HEK293 (cell line): Measurements from ENCODE around the gene ENKD1.
A peak's percentile ranks its signal among the peaks of the same experiment; 100 is the strongest.

Experiments
- CTCF ChIA-PET: fragments of 350-600 bp; formaldehyde crosslinking; extraction: SDS; loops from one replicate; lab custom pipeline; 2021; ENCODE audit warnings: antibody characterized with exemption; lab: Yijun Ruan, JAX
- POLR2A ChIA-PET: fragments of 300-600 bp; formaldehyde crosslinking; extraction: SDS; loops from one replicate; lab custom pipeline; 2020; ENCODE audit warnings: antibody characterized with exemption, inconsistent platforms; lab: Yijun Ruan, JAX
- H3K27ac ChIP-seq: fragments of 200-500 bp; sonication (Bioruptor generic); 2 replicates; pipeline ENCODE4 v1.5.1; 2014; ENCODE audit warnings: low read depth, low read length, control low read depth, inconsistent platforms; ENCODE audit errors: extremely low read depth
- H3K36me3 ChIP-seq, 2 experiments: fragments of 200-500 bp in 1 of 2; sonication (Bioruptor generic) in 1 of 2; 1 replicate in 1 of 2; 2 replicates in 1 of 2; pipeline ENCODE4 v1.5.1; 2014 to 2017; ENCODE audit warnings: inconsistent platforms in 2 of 2, low read length in 2 of 2; ENCODE audit not compliant: control insufficient read depth in 2 of 2, insufficient read depth in 1 of 2
- H3K4me1 ChIP-seq: fragments of 200-500 bp; sonication (Bioruptor generic); 2 replicates; pipeline ENCODE4 v1.5.1; 2014; ENCODE audit warnings: mild to moderate bottlenecking, low read length, inconsistent platforms; ENCODE audit not compliant: control insufficient read depth, insufficient read depth
- H3K4me3 ChIP-seq: 2 replicates; pipeline ENCODE4 v1.5.1; 2011; ENCODE audit warnings: low read depth, mild to moderate bottlenecking, control low read depth, low read length, moderate library complexity
- H3K9me3 ChIP-seq: fragments of 200-500 bp; sonication (Bioruptor generic); 2 replicates; pipeline ENCODE4 v1.5.1; 2014; ENCODE audit warnings: low read depth, low read length, inconsistent platforms; ENCODE audit not compliant: control insufficient read depth, insufficient read depth
- KLF1 ChIP-seq: fragments of 450-650 bp; formaldehyde crosslinking; IDR thresholded peaks from 2 replicates; pipeline ENCODE4 v1.5.1; 2016; ENCODE audit warnings: missing biosample characterization, missing genetic modification characterization
- PRDM1 ChIP-seq: fragments of 450-650 bp; formaldehyde crosslinking; IDR thresholded peaks from 2 replicates; pipeline ENCODE4; 2016; ENCODE audit warnings: missing biosample characterization, missing genetic modification characterization
- PRDM4 ChIP-seq: fragments of 450-650 bp; formaldehyde crosslinking; IDR thresholded peaks from 2 replicates; pipeline ENCODE4 v1.5.1; 2017; ENCODE audit warnings: missing biosample characterization, missing genetic modification characterization
- ZNF138 ChIP-seq: fragments of 450-650 bp; formaldehyde crosslinking; IDR thresholded peaks from 2 replicates; pipeline ENCODE4 v1.5.1; 2016; ENCODE audit warnings: missing biosample characterization, missing genetic modification characterization, borderline replicate concordance
- ZNF311 ChIP-seq: fragments of 450-650 bp; formaldehyde crosslinking; IDR thresholded peaks from 2 replicates; pipeline ENCODE4 v1.5.1; 2017; ENCODE audit warnings: missing biosample characterization, missing genetic modification characterization, borderline replicate concordance
- ZNF561 ChIP-seq: fragments of 450-650 bp; IDR thresholded peaks from 2 replicates; pipeline ENCODE4 v1.5.1; 2018; ENCODE audit warnings: missing biosample characterization, missing genetic modification characterization, borderline replicate concordance
- ZNF621 ChIP-seq: fragments of 450-650 bp; formaldehyde crosslinking; IDR thresholded peaks from 2 replicates; pipeline ENCODE4 v1.5.1; 2017; ENCODE audit warnings: missing biosample characterization, missing genetic modification characterization
- TF ChIP-seq, protein P1 (sequence below): fragments of 450-650 bp; formaldehyde crosslinking; IDR thresholded peaks from 2 replicates; pipeline ENCODE4 v1.5.1; 2016; ENCODE audit warnings: missing biosample characterization, missing genetic modification characterization
- TF ChIP-seq, protein P2 (sequence below): fragments of 450-650 bp; formaldehyde crosslinking; IDR thresholded peaks from 2 replicates; pipeline ENCODE4 v1.5.1; 2016; ENCODE audit warnings: missing biosample characterization, missing genetic modification characterization
- TF ChIP-seq, protein P3 (sequence below): fragments of 450-650 bp; formaldehyde crosslinking; IDR thresholded peaks from 2 replicates; pipeline ENCODE4 v1.5.1; 2016; ENCODE audit warnings: missing biosample characterization, missing genetic modification characterization

ENKD1 gene

GRCh38 chr16:67699265-67699664 is 32.7 kb upstream of the ENKD1 start (continued):
- TF ChIP-seq KLF1 (tag by site-specific recombination) (no peak), ZNF561 (tag by site-specific recombination) (no peak), ZNF138 (tag by site-specific recombination) (no peak), ZNF311 (tag by site-specific recombination) (no peak), ZNF621 (tag by site-specific recombination) (no peak)
- TF ChIP-seq, protein P1, sequence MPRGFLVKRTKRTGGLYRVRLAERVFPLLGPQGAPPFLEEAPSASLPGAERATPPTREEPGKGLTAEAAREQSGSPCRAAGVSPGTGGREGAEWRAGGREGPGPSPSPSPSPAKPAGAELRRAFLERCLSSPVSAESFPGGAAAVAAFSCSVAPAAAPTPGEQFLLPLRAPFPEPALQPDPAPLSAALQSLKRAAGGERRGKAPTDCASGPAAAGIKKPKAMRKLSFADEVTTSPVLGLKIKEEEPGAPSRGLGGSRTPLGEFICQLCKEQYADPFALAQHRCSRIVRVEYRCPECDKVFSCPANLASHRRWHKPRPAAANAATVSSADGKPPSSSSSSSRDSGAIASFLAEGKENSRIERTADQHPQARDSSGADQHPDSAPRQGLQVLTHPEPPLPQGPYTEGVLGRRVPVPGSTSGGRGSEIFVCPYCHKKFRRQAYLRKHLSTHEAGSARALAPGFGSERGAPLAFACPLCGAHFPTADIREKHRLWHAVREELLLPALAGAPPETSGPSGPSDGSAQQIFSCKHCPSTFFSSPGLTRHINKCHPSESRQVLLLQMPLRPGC, result no peak
- TF ChIP-seq, protein P2, sequence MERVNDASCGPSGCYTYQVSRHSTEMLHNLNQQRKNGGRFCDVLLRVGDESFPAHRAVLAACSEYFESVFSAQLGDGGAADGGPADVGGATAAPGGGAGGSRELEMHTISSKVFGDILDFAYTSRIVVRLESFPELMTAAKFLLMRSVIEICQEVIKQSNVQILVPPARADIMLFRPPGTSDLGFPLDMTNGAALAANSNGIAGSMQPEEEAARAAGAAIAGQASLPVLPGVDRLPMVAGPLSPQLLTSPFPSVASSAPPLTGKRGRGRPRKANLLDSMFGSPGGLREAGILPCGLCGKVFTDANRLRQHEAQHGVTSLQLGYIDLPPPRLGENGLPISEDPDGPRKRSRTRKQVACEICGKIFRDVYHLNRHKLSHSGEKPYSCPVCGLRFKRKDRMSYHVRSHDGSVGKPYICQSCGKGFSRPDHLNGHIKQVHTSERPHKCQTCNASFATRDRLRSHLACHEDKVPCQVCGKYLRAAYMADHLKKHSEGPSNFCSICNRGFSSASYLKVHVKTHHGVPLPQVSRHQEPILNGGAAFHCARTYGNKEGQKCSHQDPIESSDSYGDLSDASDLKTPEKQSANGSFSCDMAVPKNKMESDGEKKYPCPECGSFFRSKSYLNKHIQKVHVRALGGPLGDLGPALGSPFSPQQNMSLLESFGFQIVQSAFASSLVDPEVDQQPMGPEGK (tag by site-specific recombination), result no peak

DNA sequence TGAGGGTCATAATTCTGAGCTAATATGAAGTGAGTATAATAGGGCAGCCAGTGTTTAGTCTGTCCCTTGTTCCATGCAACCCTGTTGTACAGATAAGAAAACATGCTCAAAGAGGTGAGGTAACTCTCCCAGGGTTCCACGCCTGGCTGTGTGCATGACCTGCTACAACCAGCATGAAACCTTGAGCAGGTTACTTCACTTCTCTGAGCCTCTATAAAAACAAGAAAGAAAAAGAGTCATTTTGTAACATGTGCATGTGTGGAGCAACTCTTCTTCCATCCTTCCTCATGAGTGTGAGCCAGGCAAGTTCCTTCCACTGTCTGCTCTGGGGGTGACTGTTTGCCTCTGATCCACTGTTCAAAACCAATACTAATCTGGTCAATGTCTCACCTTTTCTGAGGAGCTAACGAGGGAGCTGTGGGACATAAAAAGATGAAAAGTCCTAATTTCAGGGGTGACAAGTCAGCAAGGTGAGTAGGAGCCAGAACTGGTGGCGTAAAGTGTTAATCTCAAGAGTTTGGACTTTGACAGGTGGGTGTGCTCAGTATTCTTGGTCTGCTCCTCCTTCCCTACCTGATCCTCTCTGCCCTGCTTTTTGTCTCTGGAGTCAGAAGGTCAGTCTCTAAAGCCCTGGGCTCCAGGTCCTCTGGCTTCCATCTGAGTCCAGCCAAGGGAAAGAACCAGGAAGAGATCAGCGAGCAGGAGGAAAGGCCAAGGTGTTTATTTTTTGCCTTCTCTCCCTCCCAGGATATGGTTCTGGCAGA is 31.1 kb upstream of the ENKD1 start:
- Histone ChIP-seq H3K9me3 (no peaks in the 10 kb centered on the region), H3K36me3 (peaks cover 0 to 5% of the 10 kb centered on the region in 2 experiments; a peak in 2 of 3 replicates), H3K4me3 (no peak overlapping the region), H3K27ac (no peak overlapping the region), H3K4me1 (no peaks in the 10 kb centered on the region)
- ChIA-PET POLR2A (no interaction called here), CTCF (interaction anchor here (0.6 to 2.3 kb wide), 4 partner anchors 25 to 176 kb away, joined by 3 to 9 read pairs (median 3); no protein-coding TSS in a partner anchor)
- TF ChIP-seq, protein P3, sequence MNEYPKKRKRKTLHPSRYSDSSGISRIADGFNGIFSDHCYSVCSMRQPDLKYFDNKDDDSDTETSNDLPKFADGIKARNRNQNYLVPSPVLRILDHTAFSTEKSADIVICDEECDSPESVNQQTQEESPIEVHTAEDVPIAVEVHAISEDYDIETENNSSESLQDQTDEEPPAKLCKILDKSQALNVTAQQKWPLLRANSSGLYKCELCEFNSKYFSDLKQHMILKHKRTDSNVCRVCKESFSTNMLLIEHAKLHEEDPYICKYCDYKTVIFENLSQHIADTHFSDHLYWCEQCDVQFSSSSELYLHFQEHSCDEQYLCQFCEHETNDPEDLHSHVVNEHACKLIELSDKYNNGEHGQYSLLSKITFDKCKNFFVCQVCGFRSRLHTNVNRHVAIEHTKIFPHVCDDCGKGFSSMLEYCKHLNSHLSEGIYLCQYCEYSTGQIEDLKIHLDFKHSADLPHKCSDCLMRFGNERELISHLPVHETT (tag by site-specific recombination), result no peak

GRCh38 chr16:67694611-67695010 is 28.1 kb upstream of the ENKD1 start:
- H3K9me3 ChIP-seq, result no peaks in the 10 kb centered on the region
- TF ChIP-seq PRDM4 (tag by site-specific recombination) (no peak), PRDM1 (tag by site-specific recombination) (peak; percentile 84)
- no peaks in the 10 kb centered on the region for H3K4me1 ChIP-seq
- ChIA-PET CTCF (no interaction called here), POLR2A (no interaction called here)
- H3K27ac ChIP-seq, result no peak overlapping the region
- peaks cover 0 to 5% of the 10 kb centered on the region in 2 experiments; a peak in 2 of 3 replicates for H3K36me3 ChIP-seq
- no peak overlapping the region for H3K4me3 ChIP-seq
